Neutrophil (primary cell): ENCODE results near the gene ADGRG6.

Experiments used
- H3K27ac ChIP-seq: fragments of 200-600 bp; sonication (generic); 2 replicates; pipeline ENCODE4 v1.5.1; 2016; ENCODE audit warnings: mild to moderate bottlenecking, moderate library complexity
- H3K27me3 ChIP-seq: fragments of 200-600 bp; sonication (generic); 2 replicates; pipeline ENCODE4 v1.6.0; 2016; ENCODE audit warnings: mild to moderate bottlenecking
- H3K36me3 ChIP-seq: fragments of 200-600 bp; sonication (generic); 2 replicates; pipeline ENCODE4 v1.5.1; 2017
- H3K4me1 ChIP-seq, 2 experiments: fragments of 200-600 bp in 1 of 2; sonication (generic) in 1 of 2; 1 replicate in 1 of 2; 2 replicates in 1 of 2; pipeline versions ENCODE4 v1.5.1 to v1.6.1; 2013 to 2016; ENCODE audit warnings: low read depth in 1 of 2, low read length in 1 of 2, mild to moderate bottlenecking in 1 of 2, moderate library complexity in 1 of 2; ENCODE audit not compliant: control insufficient read depth in 1 of 2, insufficient read depth in 1 of 2
- H3K4me3 ChIP-seq, 2 experiments: fragments of 200-600 bp in 1 of 2; sonication (generic) in 1 of 2; 1 replicate in 1 of 2; 2 replicates in 1 of 2; pipeline ENCODE4 v1.5.1; 2013 to 2016; ENCODE audit warnings: low read depth in 1 of 2, low read length in 1 of 2, mild to moderate bottlenecking in 1 of 2, moderate library complexity in 1 of 2
- H3K9me3 ChIP-seq: fragments of 200-600 bp; sonication (generic); 2 replicates; pipeline ENCODE4 v1.5.1; 2016
- CTCF ChIP-seq: fragments of 200-600 bp; sonication (generic); IDR thresholded peaks from 2 replicates; pipeline ENCODE4 v1.5.1; 2016; ENCODE audit warnings: antibody characterized with exemption

ADGRG6 gene

DNA sequence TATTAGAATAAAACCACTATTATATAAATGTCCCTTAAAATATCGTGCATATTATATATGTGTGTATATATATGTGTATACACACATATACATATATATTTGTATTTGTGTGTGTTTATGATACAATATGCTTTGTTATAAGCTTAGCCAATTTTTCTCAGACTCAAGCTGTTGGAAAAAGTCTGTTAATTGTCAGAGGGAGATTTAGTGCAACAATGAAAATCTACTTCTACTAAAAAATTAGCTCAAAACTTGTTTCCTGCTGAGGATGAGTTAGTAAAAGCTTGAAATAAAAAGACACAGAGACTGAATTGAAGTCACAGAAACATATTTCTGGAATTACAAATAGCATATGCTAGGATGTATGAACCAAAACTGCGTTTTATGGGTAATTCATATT, 79.4 kb downstream of the ADGRG6 start:
- TF ChIP-seq CTCF, result no peak
- Histone ChIP-seq H3K27me3 (peaks cover 9% of the 10 kb centered on the region), H3K36me3 (no peaks in the 10 kb centered on the region), H3K4me1 (no peaks in the 10 kb centered on the region), H3K27ac (no peak overlapping the region), H3K9me3 (no peaks in the 10 kb centered on the region), H3K4me3 (no peak overlapping the region)

DNA sequence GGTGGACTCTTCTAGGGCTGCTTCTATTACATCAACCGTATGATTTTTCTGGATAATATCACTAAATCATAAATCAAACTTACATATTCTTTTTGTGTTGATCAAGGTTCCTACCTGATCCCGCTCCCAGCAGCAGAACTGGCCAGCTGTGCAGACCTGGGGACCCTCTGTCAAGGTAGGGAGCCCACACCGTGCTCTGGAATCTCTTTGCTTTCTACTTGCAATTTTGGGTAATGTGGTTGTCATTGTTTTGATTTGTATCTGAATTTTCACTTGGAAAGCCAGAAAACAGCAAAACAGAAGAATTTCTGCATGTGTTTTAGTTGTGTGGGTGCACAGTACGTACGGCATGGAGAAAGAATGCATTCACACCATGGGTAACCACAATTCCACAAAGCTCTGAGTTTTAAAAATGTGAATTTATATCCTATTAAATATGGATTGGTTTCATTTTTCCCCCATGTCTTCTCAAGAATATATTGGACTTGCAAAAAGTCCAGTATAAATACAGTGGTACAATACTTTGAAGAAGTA, 80.1 kb downstream of the ADGRG6 start:
- no peaks in the 10 kb centered on the region for H3K4me1 ChIP-seq
- no peaks in the 10 kb centered on the region for H3K9me3 ChIP-seq
- no peak for TF ChIP-seq CTCF
- H3K36me3 ChIP-seq, result no peaks in the 10 kb centered on the region
- no peak overlapping the region for H3K4me3 ChIP-seq
- H3K27me3 ChIP-seq, result peaks cover 9% of the 10 kb centered on the region
- H3K27ac ChIP-seq, result no peak overlapping the region

DNA sequence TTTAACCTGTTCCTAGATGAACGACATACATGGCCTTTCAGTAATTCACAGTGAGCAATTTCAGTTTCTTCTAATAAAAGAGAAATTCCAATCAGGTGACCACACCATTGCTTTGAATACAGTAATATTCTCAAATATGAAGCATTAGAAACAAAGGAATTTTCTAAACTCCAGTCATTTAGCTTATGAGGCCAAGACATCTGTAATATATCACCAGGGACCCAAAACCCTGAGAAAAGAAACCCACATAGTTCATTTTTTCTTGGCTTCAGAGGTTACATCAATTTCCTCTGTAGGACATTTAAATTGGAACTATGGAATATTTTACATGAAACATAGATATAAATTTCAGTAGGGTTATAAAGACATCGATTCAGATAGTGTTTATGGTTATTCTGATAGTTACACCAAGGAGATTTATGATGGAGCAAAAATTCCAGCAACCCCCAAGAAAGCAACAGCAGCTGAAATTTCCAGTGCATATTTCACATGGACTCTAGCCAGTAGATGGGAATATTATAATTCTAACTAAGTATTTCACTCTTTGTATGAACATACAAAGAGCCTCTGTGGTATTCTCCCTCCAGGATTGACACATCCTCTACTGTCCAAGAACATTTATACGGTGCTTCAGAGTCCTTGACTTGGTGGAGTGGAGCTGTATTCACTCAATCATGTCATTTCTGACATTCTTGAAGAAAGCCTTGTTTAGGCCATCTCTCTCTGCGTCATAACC, 82.9 kb downstream of the ADGRG6 start:
- Histone ChIP-seq H3K4me3 (no peak overlapping the region), H3K27ac (no peak overlapping the region), H3K27me3 (peaks cover 9% of the 10 kb centered on the region), H3K36me3 (no peaks in the 10 kb centered on the region), H3K4me1 (no peaks in the 10 kb centered on the region), H3K9me3 (no peaks in the 10 kb centered on the region)
- no peak for TF ChIP-seq CTCF

- Histone ChIP-seq H3K27ac (no peak overlapping the region), H3K27me3 (peaks cover 9% of the 10 kb centered on the region), H3K36me3 (no peaks in the 10 kb centered on the region), H3K9me3 (no peaks in the 10 kb centered on the region), H3K4me1 (no peaks in the 10 kb centered on the region), H3K4me3 (no peak overlapping the region)
- TF ChIP-seq CTCF, result no peak
Observed at GRCh38 chr6:142385352-142385751, 83.5 kb downstream of the ADGRG6 start.

DNA sequence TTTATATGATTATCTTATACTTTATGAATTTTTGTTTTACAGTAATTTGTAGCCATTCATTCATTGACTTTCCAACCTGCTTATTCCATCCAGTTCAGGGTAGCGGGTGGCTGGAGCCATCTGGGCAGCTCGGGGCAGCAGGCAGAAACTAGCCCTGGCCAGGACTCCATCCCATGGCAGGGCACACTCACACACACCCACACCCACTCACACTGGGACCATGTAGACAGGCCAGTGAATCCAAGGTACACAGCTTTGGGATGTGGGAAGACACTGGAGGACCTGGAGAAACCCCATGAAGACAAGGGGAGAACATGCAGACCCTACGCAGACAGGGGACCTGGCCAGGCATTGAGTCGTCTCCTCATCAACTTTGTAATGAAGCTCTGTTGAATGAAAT, 84.8 kb downstream of the ADGRG6 start:
- Histone ChIP-seq H3K9me3 (no peaks in the 10 kb centered on the region), H3K36me3 (no peaks in the 10 kb centered on the region), H3K27me3 (peaks cover 4% of the 10 kb centered on the region), H3K27ac (no peak overlapping the region), H3K4me3 (no peak overlapping the region), H3K4me1 (no peaks in the 10 kb centered on the region)
- no peak for TF ChIP-seq CTCF
